Ishikawa (cell line): ENCODE data around the gene TP73.

ENCODE experiments used
- CEBPB ChIP-seq: IDR thresholded peaks from 2 replicates; pipeline ENCODE4 v1.6.1; 2012
- CREB1 ChIP-seq: IDR thresholded peaks from 2 replicates; pipeline ENCODE4 v1.6.1; 2012; ENCODE audit warnings: low read depth
- EGR1 ChIP-seq: IDR thresholded peaks from 2 replicates; pipeline ENCODE4 v1.6.1; 2012
- EP300 ChIP-seq: IDR thresholded peaks from 2 replicates; pipeline ENCODE4 v1.6.1; 2012; ENCODE audit warnings: borderline replicate concordance
- FOXM1 ChIP-seq: IDR thresholded peaks from 2 replicates; pipeline ENCODE4 v1.6.1; 2012; ENCODE audit warnings: low read depth, borderline replicate concordance
- MAX ChIP-seq: IDR thresholded peaks from 2 replicates; pipeline ENCODE4 v1.6.1; 2012
- NFIC ChIP-seq: IDR thresholded peaks from 2 replicates; pipeline ENCODE4 v1.6.1; 2012
- RAD21 ChIP-seq: IDR thresholded peaks from 2 replicates; pipeline ENCODE4 v1.6.1; 2012; ENCODE audit warnings: low read depth
- REST ChIP-seq: IDR thresholded peaks from 2 replicates; pipeline ENCODE4 v1.6.1; 2012; ENCODE audit warnings: low read depth, mild to moderate bottlenecking
- TAF1 ChIP-seq: IDR thresholded peaks from 2 replicates; pipeline ENCODE4 v1.6.1; 2012; ENCODE audit warnings: low read depth, mild to moderate bottlenecking
- TCF12 ChIP-seq: IDR thresholded peaks from 2 replicates; pipeline ENCODE4 v1.6.1; 2012; ENCODE audit warnings: low read depth
- TEAD4 ChIP-seq: IDR thresholded peaks from 2 replicates; pipeline ENCODE4 v1.6.1; 2012
- USF1 ChIP-seq: IDR thresholded peaks from 2 replicates; pipeline ENCODE4 v1.6.1; 2012
- YY1 ChIP-seq: IDR thresholded peaks from 2 replicates; pipeline ENCODE4 v1.6.1; 2012; ENCODE audit warnings: low read depth
- ZBTB7A ChIP-seq: IDR thresholded peaks from 2 replicates; pipeline ENCODE4 v1.6.1; 2012; ENCODE audit warnings: low read depth

Gene TP73

GRCh38 chr1:3651930-3652547, at the start of gene TP73:
Gene TP73, plus strand, starts transcription at chr1:3652516. Its CDS starts 29,850 bp downstream, at chr1:3682366.
- TF ChIP-seq MAX (peak; percentile 19; the same call in 1 of the 2 replicates), TCF12 (no peak; the same call in 1 of the 2 replicates), CREB1 (no peak), USF1 (no peak), FOXM1 (no peak), EP300 (no peak), CEBPB (no peak), TEAD4 (no peak), REST (no peak), TAF1 (no peak), EGR1 (peak; percentile 97)

GRCh38 chr1:3603156-3603555, 49.2 kb upstream of the TP73 start:
- no peak for TF ChIP-seq YY1
- TF ChIP-seq TEAD4: no peak
- no peak for TF ChIP-seq EGR1
- TF ChIP-seq ZBTB7A: no peak
- no peak for TF ChIP-seq MAX
- TF ChIP-seq RAD21: no peak
- no peak for TF ChIP-seq EP300
- no peak for TF ChIP-seq FOXM1
- no peak for TF ChIP-seq CEBPB
- no peak for TF ChIP-seq TAF1
- no peak for TF ChIP-seq USF1

- TF ChIP-seq TEAD4: no peak
- no peak for TF ChIP-seq MAX
- no peak for TF ChIP-seq YY1
- no peak for TF ChIP-seq ZBTB7A
- TF ChIP-seq EGR1: no peak
- no peak for TF ChIP-seq EP300
- TF ChIP-seq TAF1: no peak
- TF ChIP-seq CEBPB: no peak
- no peak for TF ChIP-seq REST
- TF ChIP-seq FOXM1: no peak
These were observed 48.5 kb upstream of the TP73 start for GRCh38 chr1:3603571-3604467.

- TF ChIP-seq YY1 (no peak), EP300 (no peak), NFIC (no peak), REST (no peak), CREB1 (no peak), ZBTB7A (no peak), TEAD4 (no peak), FOXM1 (no peak), MAX (no peak), RAD21 (no peak), TCF12 (no peak), EGR1 (no peak), TAF1 (no peak), CEBPB (no peak), USF1 (no peak)
These were observed 47.8 kb upstream of the TP73 start for GRCh38 chr1:3604468-3604974.
